AG09309 (cell line): ENCODE data around the gene SLC35F5.

Experiments used
- DNase-seq: peaks from one replicate; pipeline ENCODE4 v3.0.0-alpha.2; 2010; ENCODE audit warnings: low read depth
- H3K4me3 ChIP-seq: 2 replicates; pipeline ENCODE4 v1.5.1; 2011; ENCODE audit warnings: mild to moderate bottlenecking, low read depth, low read length, moderate library complexity; ENCODE audit not compliant: control insufficient read depth
- CTCF ChIP-seq: IDR thresholded peaks from 2 replicates; pipeline ENCODE4 v1.5.1; 2011; ENCODE audit warnings: mild to moderate bottlenecking, low read depth, low read length, inconsistent platforms; ENCODE audit not compliant: insufficient read depth, control insufficient read depth; ENCODE audit errors: missing control alignments

SLC35F5 gene

GRCh38 chr2:113756355-113757137, at the start of gene SLC35F5:
TSS of gene SLC35F5 (minus strand) at chr2:113756642. CDS start at chr2:113756409, 233 bp downstream.
- peak within 1 kb of the TSS; percentile 79 for H3K4me3 ChIP-seq
- no peak for TF ChIP-seq CTCF
- peak; percentile 43 for DNase-seq

GRCh38 chr2:113799375-113799774, 42.9 kb upstream of the SLC35F5 start:
- TF ChIP-seq CTCF, result peak; percentile 25
- no peak overlapping the region for H3K4me3 ChIP-seq
- peak; percentile 38 for DNase-seq

- no peak for TF ChIP-seq CTCF
- DNase-seq, result no peak
- H3K4me3 ChIP-seq, result no peak overlapping the region
Observed at GRCh38 chr2:113797237-113797636, 40.8 kb upstream of the SLC35F5 start.

GRCh38 chr2:113796592-113797175, 40.2 kb upstream of the SLC35F5 start:
- TF ChIP-seq CTCF, result no peak
- DNase-seq, result no peak
- no peak overlapping the region for H3K4me3 ChIP-seq

GRCh38 chr2:113795405-113795920, 39.0 kb upstream of the SLC35F5 start:
- TF ChIP-seq CTCF, result no peak
- H3K4me3 ChIP-seq, result no peak overlapping the region
- no peak for DNase-seq

- no peak for DNase-seq
- H3K4me3 ChIP-seq, result no peak overlapping the region; the same call in none of the 2 replicates
Observed at GRCh38 chr2:113791697-113792590, 35.5 kb upstream of the SLC35F5 start.

More at GRCh38 chr2:113791697-113792590, 35.5 kb upstream of the SLC35F5 start:
- no peak for TF ChIP-seq CTCF
